NCI-H2029 (cell line): Measurements from ENCODE around the gene TRIO.
"Not testable (repeated sequence)": the region's sequence is repeated elsewhere in the genome, so short reads cannot be mapped to it uniquely, and the experiment has no call there.

Experiments used
- DNase-seq: peaks from one replicate; lab custom pipeline; 2025; lab: John Stamatoyannopoulos, UW

TRIO gene

GRCh38 chr5:14415024-14415697 lies 272.0 kb downstream of the TRIO start:
- no peak for DNase-seq

GRCh38 chr5:14415698-14416074 lies 272.5 kb downstream of the TRIO start:
- DNase-seq = no peak

- no peak for DNase-seq
Observed at GRCh38 chr5:14416621-14417275, 273.6 kb downstream of the TRIO start.

GRCh38 chr5:14417276-14417730 lies 274.2 kb downstream of the TRIO start:
- no peak for DNase-seq

- DNase-seq = no peak
Observed at GRCh38 chr5:14417792-14418765, 274.9 kb downstream of the TRIO start.

DNA sequence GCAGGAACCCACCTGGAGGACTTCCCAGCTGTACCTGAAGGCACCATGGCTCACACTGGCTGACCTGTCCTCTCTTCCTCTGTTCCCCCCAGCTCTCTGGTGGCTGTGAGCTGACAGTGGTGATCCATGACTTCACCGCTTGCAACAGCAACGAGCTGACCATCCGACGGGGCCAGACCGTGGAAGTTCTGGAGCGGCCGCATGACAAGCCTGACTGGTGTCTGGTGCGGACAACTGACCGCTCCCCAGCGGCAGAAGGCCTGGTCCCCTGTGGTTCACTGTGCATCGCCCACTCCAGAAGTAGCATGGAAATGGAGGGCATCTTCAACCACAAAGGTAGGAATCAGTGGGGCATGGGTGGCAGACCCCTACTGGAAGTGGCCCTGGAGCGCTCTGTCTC lies 276.5 kb downstream of the TRIO start:
- no peak for DNase-seq

GRCh38 chr5:14420101-14420811 lies 277.1 kb downstream of the TRIO start:
- DNase-seq = no peak

DNA sequence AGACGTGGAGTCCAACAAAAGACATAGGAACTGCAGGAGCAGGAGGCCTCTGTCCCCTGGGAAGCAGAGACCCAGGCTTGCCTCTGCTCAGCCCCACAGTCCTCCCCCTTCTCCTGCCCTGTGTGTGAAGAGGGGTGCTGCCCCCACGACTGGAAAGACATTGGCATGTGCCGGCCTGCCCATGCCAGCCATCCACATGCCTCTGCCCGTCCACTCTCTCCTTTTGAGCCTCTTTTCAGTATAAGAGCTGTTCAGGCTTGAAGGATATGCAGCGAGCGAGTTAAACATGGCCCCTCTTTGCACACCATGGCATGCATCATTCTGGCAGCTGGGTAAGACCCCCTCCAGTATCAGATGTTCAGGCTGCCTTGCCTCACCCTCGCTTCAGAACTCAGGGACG lies 278.7 kb downstream of the TRIO start:
- DNase-seq = no peak

DNA sequence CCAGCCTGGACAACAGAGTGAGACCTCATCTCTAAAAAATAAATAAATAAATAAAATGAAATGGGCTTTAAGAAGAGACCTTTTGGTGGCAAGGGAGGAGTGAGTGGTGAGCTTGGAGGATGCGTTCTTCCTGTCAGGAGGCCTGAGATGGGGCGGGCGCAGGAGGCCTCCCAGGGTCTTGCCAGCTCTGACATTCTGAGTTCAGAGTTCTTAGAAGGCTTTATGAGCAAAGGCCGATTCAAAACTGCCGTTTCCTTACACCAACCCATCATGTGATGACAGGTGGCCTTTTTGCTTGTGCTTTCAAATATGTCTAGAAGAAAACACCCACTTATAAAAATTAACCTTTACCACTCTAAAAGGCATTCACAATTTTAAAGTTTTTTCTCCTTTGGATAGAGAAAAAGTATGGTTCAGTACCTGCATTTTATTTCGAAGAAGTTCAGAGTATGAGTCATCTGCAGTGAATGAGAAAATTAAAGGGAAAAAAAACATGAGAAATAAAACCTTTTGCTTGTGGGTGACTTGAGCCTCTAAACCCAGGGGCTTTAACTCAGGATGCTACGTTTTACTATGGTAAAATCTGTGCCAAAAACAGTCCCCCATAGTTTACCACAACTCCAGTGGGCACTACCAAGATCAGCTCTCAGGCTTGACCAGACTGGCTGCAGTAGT lies 281.0 kb downstream of the TRIO start:
- no peak for DNase-seq

DNA sequence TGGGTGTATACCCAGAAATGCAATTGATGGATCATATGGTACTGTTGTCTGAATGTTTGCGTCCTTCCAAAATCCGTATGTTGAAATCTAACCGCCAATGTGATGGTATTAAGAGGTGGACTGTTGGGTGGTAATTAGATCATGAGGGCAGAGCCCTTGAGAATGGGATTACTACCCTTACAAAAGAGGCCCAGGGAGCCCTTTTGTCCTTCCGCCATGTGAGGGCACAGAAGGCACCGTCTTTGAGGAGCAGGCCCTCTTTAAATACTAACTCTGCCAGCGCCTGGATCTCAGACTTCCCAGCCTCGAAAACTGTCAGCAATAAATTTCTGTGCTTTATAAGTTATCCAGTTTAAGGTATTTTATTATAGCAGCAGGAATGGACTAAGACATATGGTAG lies 282.4 kb downstream of the TRIO start:
- DNase-seq = no peak

GRCh38 chr5:14426521-14426920 lies 283.4 kb downstream of the TRIO start:
- DNase-seq = no peak

- DNase-seq = no peak
Observed at GRCh38 chr5:14428302-14429081, 285.4 kb downstream of the TRIO start.

DNA sequence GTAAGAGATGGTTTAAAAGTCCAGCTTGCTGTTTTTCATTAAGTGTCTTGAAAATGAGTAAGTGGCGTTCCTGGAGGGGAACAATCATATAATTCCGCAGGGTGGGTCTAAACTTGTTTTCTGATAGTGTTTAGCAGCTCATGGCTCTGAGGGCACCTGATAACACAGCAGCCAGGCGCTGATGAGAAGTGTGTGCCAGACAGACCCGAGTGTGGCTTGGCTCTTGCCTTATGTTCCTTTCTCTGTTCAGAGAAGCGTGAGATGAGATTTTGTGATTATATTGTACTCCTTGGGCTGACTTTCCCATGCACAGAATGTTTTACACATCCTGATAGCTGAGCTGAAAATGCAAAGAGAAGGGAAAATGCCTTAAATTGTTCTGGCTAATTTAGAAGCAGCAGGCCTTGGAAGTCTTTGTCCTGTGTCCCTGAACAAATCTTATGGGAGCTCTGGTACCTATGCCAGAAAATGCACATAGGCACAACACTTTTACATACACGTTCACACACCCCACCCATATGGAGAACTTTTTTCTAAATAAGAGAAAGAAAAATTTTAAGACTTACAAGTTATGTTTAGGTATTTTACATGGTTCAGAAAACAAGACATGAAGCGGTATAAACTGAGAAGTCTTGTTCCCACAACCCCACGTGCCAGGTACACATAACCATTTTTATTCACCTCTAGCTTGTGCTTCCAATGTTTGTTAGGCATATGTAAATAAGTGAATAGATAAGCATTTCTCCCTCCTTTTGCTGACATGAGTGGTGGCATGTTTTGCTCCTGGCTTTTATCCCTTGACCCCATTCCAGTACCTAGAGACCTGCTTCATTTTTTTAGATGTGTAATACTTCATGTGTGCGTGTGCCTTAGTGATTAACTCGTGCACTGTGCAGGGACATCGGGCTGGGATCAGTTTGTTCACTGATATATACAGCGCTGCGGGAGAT lies 286.2 kb downstream of the TRIO start:
- no peak for DNase-seq

GRCh38 chr5:14431534-14431933 lies 288.4 kb downstream of the TRIO start:
- no peak for DNase-seq

DNA sequence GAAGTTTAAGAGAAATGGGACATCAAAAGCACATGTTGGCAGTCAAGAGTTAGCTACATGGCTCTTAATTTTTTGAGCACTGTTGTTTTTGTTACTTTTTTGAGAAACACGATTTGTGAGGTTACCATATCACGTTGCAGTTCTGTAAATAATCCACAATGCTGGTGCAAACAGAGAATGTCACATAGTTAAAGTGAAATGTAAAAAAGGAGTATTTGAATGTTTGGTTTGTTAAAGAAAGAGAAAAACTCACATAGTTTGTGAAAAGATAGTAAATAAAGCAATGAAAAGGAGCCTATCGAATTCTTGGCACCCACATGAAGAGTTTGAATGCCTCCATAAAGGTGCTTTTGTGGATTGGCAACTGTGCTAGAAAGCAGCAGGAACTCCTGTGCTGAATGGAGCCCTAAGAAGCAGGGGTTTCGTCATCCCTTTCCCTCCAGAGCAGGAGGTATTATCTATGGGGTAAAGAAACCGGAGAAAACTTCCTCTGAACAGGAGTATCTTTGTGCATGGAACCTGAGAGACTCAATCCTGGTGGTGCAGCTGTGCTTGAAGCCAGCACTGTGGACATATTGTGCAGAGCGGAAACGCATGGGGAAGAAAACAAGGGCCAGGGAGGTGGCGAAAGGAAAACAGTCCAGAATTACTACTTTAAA lies 289.9 kb downstream of the TRIO start:
- DNase-seq = no peak

DNA sequence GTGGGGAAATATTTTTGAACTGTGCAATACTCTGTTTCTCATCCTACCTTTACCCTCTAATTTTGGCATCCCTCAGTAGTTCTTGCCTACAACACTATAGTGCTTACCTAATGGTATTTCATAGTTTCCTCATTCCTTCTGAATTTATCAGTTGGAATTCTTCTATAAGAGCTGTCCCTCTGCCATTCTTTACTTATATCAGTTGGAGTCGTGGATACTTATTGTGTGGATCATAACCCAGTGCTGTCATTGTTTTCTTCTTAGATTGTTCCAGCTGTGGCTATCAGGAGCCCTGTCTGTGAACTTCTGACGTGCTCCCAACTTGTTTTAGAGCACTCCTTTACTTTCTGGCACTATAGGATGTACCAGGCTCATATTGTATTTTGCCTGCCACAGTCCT lies 292.3 kb downstream of the TRIO start:
- DNase-seq = no peak

DNA sequence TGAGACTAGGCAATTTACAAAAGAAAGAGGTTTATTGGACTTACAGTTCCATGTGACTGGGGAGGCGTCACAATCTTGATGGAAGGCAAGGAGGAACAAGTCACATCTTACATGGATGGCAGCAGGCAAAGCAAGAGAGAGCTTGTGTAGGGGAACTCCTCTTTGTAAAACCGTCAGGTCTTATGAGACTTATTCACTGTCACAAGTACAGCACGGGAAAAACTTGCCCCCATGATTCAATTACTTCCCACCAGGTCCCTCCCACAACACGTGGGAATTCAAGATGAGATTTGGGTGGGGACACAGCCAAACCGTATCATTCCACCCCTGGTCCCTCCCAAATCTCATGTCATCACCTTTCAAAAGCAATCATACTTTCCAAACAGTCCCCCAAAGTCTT lies 293.0 kb downstream of the TRIO start:
- not testable (repeated sequence) for DNase-seq

- DNase-seq = no peak
Observed at GRCh38 chr5:14436801-14437542, 293.8 kb downstream of the TRIO start.
